Left renal pelvis (tissue), 4 donors: ENCODE results near the gene ALG10. TPM values are rescaled to one million over a fixed set of nuclear protein-coding genes. Genes with fewer than 3 reads are reported as not detected.
"Not testable (repeated sequence)": the region's sequence is repeated elsewhere in the genome, so short reads cannot be mapped to it uniquely, and the experiment has no call there.

Source experiments
- DNase-seq, 4 donors: peaks; one replicate each; pipeline ENCODE4 v3.0.0-alpha.2; 2013; ENCODE audit warnings: low read depth in 4 of 4, low spot score in 3 of 4
- polyA plus RNA-seq, 4 donors: library from polyadenylated mRNA; unstranded; fragments of 120-200 nt; gene quantifications; one replicate each; pipeline ENCODE4 v1.2.1, GENCODE V29; 2013; ENCODE audit not compliant: insufficient read length in 4 of 4

ALG10 gene
- polyA plus RNA-seq: 10 to 100 TPM in 2 of 4 donors, 1 to 10 TPM in 2; 7.6 to 10.4 (median 9.6) TPM

- DNase-seq: peak; percentile 87 to 97 (median 94)
Measured at GRCh38 chr12:34022079-34022830, at the start of gene ALG10. TSS of gene ALG10 (plus strand) at chr12:34022496. CDS start at chr12:34022600, 104 bp downstream.

GRCh38 chr12:33972884-33973283 is 49.4 kb upstream of the ALG10 start:
- DNase-seq: not testable (repeated sequence)

- DNase-seq: no peak
Measured at GRCh38 chr12:33977887-33978286, 44.4 kb upstream of the ALG10 start.

GRCh38 chr12:33988197-33988805 is 34.0 kb upstream of the ALG10 start:
- DNase-seq: peak in 2 of 4 donors; percentile 16 to 30

- DNase-seq: peak in 1 of 4 donors; percentile 2
Measured at GRCh38 chr12:33988913-33989312, 33.4 kb upstream of the ALG10 start.

- no peak for DNase-seq
Measured at GRCh38 chr12:33994857-33995808, 27.2 kb upstream of the ALG10 start.

- DNase-seq: not testable (repeated sequence)
Measured at GRCh38 chr12:34008835-34009234, 13.5 kb upstream of the ALG10 start.

- no peak for DNase-seq
Measured at GRCh38 chr12:34016361-34016760, 5.9 kb upstream of the ALG10 start.

- no peak for DNase-seq
Measured at GRCh38 chr12:34021071-34021470, 1.2 kb upstream of the ALG10 start.

- not testable (repeated sequence) for DNase-seq
Measured at GRCh38 chr12:34027661-34028060, 5.4 kb downstream of the ALG10 start.

- no peak for DNase-seq
Measured at GRCh38 chr12:34030591-34030990, 8.3 kb downstream of the ALG10 start.

GRCh38 chr12:34033628-34034296 is 11.5 kb downstream of the ALG10 start:
- DNase-seq: no peak

GRCh38 chr12:34038357-34038756 is 16.1 kb downstream of the ALG10 start:
- DNase-seq: not testable (repeated sequence)

GRCh38 chr12:34046570-34046969 is 24.3 kb downstream of the ALG10 start:
- no peak for DNase-seq

- DNase-seq: not testable (repeated sequence)
Measured at GRCh38 chr12:34047855-34048254, 25.6 kb downstream of the ALG10 start.

- no peak for DNase-seq
Measured at GRCh38 chr12:34048714-34049113, 26.4 kb downstream of the ALG10 start.

- no peak for DNase-seq
Measured at GRCh38 chr12:34051486-34051885, 29.2 kb downstream of the ALG10 start.

GRCh38 chr12:34054938-34055337 is 32.6 kb downstream of the ALG10 start:
- DNase-seq: no peak
